Esophagus muscularis mucosa (tissue), 4 donors: ENCODE data around the gene PSPH. TPM values are rescaled to one million over a fixed set of nuclear protein-coding genes. Genes with fewer than 3 reads are reported as not detected.
"Not testable (repeated sequence)": the region's sequence is repeated elsewhere in the genome, so short reads cannot be mapped to it uniquely, and the experiment has no call there.

Experiments used
- DNase-seq: peaks from one replicate; pipeline ENCODE4 v3.0.0-alpha.2; 2017; ENCODE audit errors: extremely low spot score
- H3K27ac ChIP-seq, 4 donors: fragments of 200-600 bp; sonication (generic); replicated peaks in 1 of 4; 1 replicate in 3 of 4; 2 replicates in 1 of 4; pipeline ENCODE4 v1.5.1; 2016 to 2019; ENCODE audit warnings: mild to moderate bottlenecking in 1 of 4
- H3K27me3 ChIP-seq, 4 donors: fragments of 200-600 bp; sonication (generic); one replicate each; pipeline versions ENCODE4 v1.5.1 to v1.6.0; 2016 to 2019
- H3K36me3 ChIP-seq, 4 donors: fragments of 200-600 bp; sonication (generic); one replicate each; pipeline ENCODE4 v1.5.1; 2016 to 2019
- H3K4me1 ChIP-seq, 4 donors: fragments of 200-600 bp; sonication (generic); one replicate each; pipeline ENCODE4 v1.5.1; 2016 to 2019
- H3K4me3 ChIP-seq, 4 donors: fragments of 200-600 bp; sonication (generic); 1 replicate in 2 of 4; 2 replicates in 2 of 4; pipeline ENCODE4 v1.5.1; 2016 to 2019; ENCODE audit warnings: mild to moderate bottlenecking in 4 of 4, moderate library complexity in 1 of 4
- H3K9me3 ChIP-seq, 4 donors: fragments of 200-600 bp; sonication (generic); 1 replicate in 3 of 4; 2 replicates in 1 of 4; pipeline ENCODE4 v1.5.1; 2016 to 2019
- CTCF ChIP-seq, 3 experiments: fragments of 200-600 bp in 2 of 3; fragments of 450-650 bp in 1 of 3; sonication (generic) in 2 of 3; IDR thresholded peaks; one replicate each; pipeline ENCODE4 v1.5.1; 2017 to 2019; ENCODE audit warnings: antibody characterized with exemption in 3 of 3, mild to moderate bottlenecking in 2 of 3, moderate library complexity in 1 of 3
- EP300 ChIP-seq: sonication (generic); formaldehyde crosslinking; IDR thresholded peaks from one replicate; pipeline ENCODE4 v1.6.1; 2017; ENCODE audit warnings: antibody characterized with exemption
- POLR2A ChIP-seq: fragments of 450-650 bp; IDR thresholded peaks from one replicate; pipeline ENCODE4 v1.6.1; 2017; ENCODE audit warnings: antibody characterized with exemption, moderate library complexity, mild to moderate bottlenecking, low read depth
- POLR2AphosphoS5 ChIP-seq, 2 donors: sonication (generic); formaldehyde crosslinking; IDR thresholded peaks; one replicate each; pipeline ENCODE4 v1.6.1; 2017; ENCODE audit warnings: antibody characterized with exemption in 2 of 2
- WGBS: methylation state at CpG from one replicate; pipeline ENCODE4 v1.1.5; 2018; 5-methylcytosine and 5-hydroxymethylcytosine counted together
- intact Hi-C: fragments of 100-400 bp; cut with DNase I; formaldehyde crosslinking; loops from one replicate; pipeline ENCODE4 v1.15.1; 2023
- total RNA-seq, 4 donors: library from RNA; depleted of rRNA; stranded (reverse); fragments of >200 nt; gene quantifications; one replicate each; pipeline versions ENCODE4 v1.1.0 to v1.2.1, GENCODE V29; 2016

The PSPH gene
- total RNA-seq, 4 donors from 2014 or later = 9.1 to 15.9 (median 13.1) TPM

DNA sequence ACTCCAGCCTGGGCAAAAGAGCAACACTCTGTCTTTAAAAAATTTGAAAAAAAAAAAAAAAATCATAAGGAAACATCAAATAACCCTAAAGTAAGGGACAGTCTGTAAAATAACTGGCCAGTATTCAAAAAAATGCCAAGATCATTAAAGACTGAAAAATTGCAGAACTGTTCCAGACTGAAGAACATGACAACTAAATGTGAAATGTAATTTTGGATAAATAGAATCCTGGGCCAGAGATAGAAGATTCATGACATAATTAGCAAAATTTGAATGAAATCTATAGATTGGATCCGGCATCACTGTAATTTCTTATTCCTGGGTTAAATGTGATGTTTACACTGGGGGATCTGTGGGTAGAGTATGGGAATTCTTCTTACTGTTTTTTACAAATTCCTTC lies 3.0 kb downstream of the PSPH start:
- Histone ChIP-seq H3K9me3 (no peaks in the 10 kb centered on the region), H3K27ac (peak overlapping the region; percentile 69 to 99 (median 82)), H3K36me3 (peaks cover 0 to 6% (median 6%) of the 10 kb centered on the region in 4 donors), H3K27me3 (no peaks in the 10 kb centered on the region), H3K4me3 (no peak overlapping the region), H3K4me1 (peaks cover 22 to 66% (median 60%) of the 10 kb centered on the region in 4 donors)
- no peak for TF ChIP-seq POLR2A
- no peak for TF ChIP-seq EP300
- no peak for TF ChIP-seq POLR2AphosphoS5 (IDR thresholded peaks at IDR 0.05)
- TF ChIP-seq CTCF (IDR thresholded peaks at IDR 0.05) = no peak
- WGBS = 81% methylated on average over 1 of the region's 1 CpG
- no peak for DNase-seq
- intact Hi-C loops = no loop called here

GRCh38 chr7:56047446-56048116 lies 3.7 kb downstream of the PSPH start:
- H3K27me3 ChIP-seq, intact Hi-C loops, H3K36me3 ChIP-seq, DNase-seq, H3K9me3 ChIP-seq, H3K4me3 ChIP-seq: not testable (repeated sequence)
- Histone ChIP-seq H3K27ac (peak overlapping the region; percentile 58 to 99 (median 70)), H3K4me1 (peaks cover 15 to 59% (median 53%) of the 10 kb centered on the region in 4 donors)
- 80% methylated on average over 11 of the region's 11 CpGs for WGBS

DNA sequence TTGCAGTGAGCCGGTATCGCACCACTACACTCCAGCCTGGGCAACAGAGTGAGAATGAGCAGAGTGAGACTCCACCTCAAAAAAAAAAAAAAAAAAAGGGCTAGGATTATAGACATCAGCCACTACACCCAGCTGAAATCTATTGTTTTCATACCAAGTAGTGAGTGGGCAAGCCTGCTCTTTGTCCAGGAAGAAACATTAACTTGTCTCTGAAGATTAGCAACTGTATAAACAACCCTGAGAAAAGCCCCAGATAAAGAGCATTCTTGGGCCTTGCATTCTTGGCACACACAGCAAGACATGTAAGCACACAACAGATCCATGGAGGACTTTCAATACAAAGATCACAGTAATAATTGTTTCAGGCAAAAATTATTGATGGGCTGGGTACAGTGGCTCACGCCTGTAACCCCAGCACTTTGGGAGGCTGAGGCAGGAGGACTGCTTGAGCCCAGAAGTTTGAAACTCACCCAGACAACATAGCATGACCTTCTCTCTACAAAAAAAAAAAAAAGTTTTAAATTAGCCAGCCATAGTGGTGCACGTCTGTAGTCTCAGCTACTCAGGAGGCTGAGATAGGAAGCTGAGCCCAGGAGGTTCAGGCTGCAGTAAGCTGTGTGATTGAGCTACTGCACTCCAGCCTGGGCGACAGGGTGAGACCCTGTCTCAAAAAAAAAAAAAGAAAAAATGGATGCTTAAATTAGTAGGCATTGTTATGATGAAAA lies 4.4 kb downstream of the PSPH start:
- H3K27me3 ChIP-seq = no peaks in the 10 kb centered on the region
- H3K9me3 ChIP-seq = no peaks in the 10 kb centered on the region
- peak overlapping the region; percentile 58 to 99 (median 70) for H3K27ac ChIP-seq
- TF ChIP-seq POLR2AphosphoS5 (IDR thresholded peaks at IDR 0.05) (peak in 1 of 2 donors; percentile 43), EP300 (no peak)
- WGBS = 37% methylated on average over 5 of the region's 5 CpGs
- peaks cover 11 to 52% (median 47%) of the 10 kb centered on the region in 4 donors for H3K4me1 ChIP-seq
- intact Hi-C loops = no loop called here
- no peak for DNase-seq
- H3K4me3 ChIP-seq = no peak overlapping the region
- peaks cover 0 to 9% (median under 1%) of the 10 kb centered on the region in 4 donors for H3K36me3 ChIP-seq

DNA sequence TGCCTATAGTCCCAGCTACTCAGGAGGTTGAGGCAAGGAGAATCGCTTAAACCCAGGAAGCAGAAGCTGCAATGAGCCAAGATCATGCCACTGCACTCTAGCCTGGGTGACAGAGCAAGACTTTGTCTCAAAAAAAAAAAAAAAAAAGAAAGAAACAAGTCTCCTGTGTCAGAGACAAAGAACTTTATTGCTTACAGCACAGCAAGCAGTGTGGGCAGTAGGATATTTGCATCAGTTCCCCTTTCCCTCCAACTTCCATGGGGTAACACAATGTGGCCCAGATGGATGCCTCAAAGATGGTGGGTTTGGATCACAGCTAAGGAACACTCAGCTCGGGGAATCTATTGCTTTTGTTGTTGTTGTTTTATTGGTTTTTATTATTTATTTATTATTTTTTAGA lies 5.5 kb downstream of the PSPH start:
- Histone ChIP-seq H3K36me3 (peaks cover 0 to 17% (median 4%) of the 10 kb centered on the region in 4 donors), H3K27ac (peak overlapping the region in 2 of 4 donors; percentile 69 to 99), H3K4me1 (peaks cover 10 to 48% (median 46%) of the 10 kb centered on the region in 4 donors)
- intact Hi-C loops, H3K4me3 ChIP-seq, H3K9me3 ChIP-seq, H3K27me3 ChIP-seq, DNase-seq: not testable (repeated sequence)
- WGBS = 84% methylated on average over 2 of the region's 2 CpGs

- no peak for DNase-seq
- H3K36me3 ChIP-seq = peaks cover 0 to 21% (median 4%) of the 10 kb centered on the region in 4 donors
Observed at GRCh38 chr7:56040730-56041129, 10.5 kb downstream of the PSPH start.

More at GRCh38 chr7:56040730-56041129, 10.5 kb downstream of the PSPH start:
- H3K4me1 ChIP-seq = no peaks in the 10 kb centered on the region
- intact Hi-C loops = no loop called here
- H3K4me3 ChIP-seq = no peak overlapping the region
- no peak for TF ChIP-seq POLR2AphosphoS5 (IDR thresholded peaks at IDR 0.05)
- TF ChIP-seq CTCF (IDR thresholded peaks at IDR 0.05) = no peak
- TF ChIP-seq POLR2A = no peak
- no peak for TF ChIP-seq EP300
- H3K27ac ChIP-seq = no peak overlapping the region
- WGBS = 75% methylated on average over 3 of the region's 3 CpGs
- no peaks in the 10 kb centered on the region for H3K27me3 ChIP-seq
- H3K9me3 ChIP-seq = no peaks in the 10 kb centered on the region
